Measurements from ENCODE around the gene MAPKAPK2.

MAPKAPK2 gene

GRCh38 chr1:206722751-206723461 lies 38.2 kb downstream of the MAPKAPK2 start:
- DNase-seq (ENCODE audit: low spot score), result no peak

DNA sequence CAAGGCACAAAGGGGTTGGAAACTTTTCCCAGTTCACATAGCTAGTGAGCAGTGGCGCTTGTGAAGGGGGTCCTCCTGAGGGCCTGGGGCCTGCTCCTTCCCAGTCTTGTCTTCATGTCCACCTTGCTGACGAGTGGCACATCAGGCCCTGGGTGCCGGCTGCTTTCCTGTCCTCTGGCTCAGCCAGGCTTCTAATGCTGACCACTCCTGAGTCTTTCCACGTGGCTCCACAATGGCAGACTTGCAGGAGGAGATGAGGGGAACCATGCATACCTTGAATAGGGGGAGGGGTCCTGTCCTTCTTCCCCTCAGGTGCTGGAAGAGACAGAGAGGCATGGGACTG lies 38.7 kb downstream of the MAPKAPK2 start:
- no peak for DNase-seq (ENCODE audit: low spot score)

GRCh38 chr1:206723805-206724472 lies 39.2 kb downstream of the MAPKAPK2 start:
- peak; percentile 81 for DNase-seq (ENCODE audit: low spot score)

GRCh38 chr1:206725109-206725963 lies 40.6 kb downstream of the MAPKAPK2 start:
- DNase-seq (ENCODE audit: low spot score), result peak; percentile 67

GRCh38 chr1:206727981-206728696 lies 43.4 kb downstream of the MAPKAPK2 start:
- no peak for DNase-seq (ENCODE audit: low spot score)

DNA sequence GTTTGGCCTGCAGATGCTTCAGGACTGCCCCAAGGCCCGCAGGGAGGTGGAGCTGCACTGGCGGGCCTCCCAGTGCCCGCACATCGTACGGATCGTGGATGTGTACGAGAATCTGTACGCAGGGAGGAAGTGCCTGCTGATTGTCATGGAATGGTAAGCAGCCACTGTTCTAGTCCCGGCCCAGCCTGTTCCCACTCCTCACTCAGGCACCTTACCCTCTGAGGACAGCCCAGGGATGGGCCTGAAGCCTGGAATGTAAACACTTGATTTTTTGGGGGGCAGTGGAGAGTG lies 43.9 kb downstream of the MAPKAPK2 start:
- DNase-seq (ENCODE audit: low spot score), result no peak

- DNase-seq (ENCODE audit: low spot score), result no peak
Measured at GRCh38 chr1:206729050-206729449, 44.3 kb downstream of the MAPKAPK2 start.

GRCh38 chr1:206729507-206729906 lies 44.8 kb downstream of the MAPKAPK2 start:
- DNase-seq (ENCODE audit: low spot score), result no peak

GRCh38 chr1:206732508-206732907 lies 47.8 kb downstream of the MAPKAPK2 start:
- no peak for DNase-seq (ENCODE audit: low spot score)

DNA sequence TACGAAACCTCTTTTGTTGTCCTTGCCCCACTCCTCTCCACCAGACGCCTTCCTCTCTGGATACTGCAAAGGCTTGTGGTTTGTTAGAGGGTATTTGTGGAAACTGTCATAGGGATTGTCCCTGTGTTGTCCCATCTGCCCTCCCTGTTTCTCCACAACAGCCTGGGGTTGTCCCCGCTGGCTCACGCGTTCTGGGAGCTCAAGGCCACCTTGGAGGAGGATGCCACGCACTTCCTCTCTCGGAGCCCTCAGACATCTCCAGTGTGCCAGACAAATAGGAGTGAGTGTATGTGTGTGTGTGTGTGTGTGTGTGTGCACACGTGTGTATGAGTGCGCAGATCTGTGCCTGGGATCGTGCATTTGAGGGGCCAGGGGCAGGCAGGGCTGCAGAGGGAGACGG lies 48.3 kb downstream of the MAPKAPK2 start:
- DNase-seq (ENCODE audit: low spot score), result no peak

DNA sequence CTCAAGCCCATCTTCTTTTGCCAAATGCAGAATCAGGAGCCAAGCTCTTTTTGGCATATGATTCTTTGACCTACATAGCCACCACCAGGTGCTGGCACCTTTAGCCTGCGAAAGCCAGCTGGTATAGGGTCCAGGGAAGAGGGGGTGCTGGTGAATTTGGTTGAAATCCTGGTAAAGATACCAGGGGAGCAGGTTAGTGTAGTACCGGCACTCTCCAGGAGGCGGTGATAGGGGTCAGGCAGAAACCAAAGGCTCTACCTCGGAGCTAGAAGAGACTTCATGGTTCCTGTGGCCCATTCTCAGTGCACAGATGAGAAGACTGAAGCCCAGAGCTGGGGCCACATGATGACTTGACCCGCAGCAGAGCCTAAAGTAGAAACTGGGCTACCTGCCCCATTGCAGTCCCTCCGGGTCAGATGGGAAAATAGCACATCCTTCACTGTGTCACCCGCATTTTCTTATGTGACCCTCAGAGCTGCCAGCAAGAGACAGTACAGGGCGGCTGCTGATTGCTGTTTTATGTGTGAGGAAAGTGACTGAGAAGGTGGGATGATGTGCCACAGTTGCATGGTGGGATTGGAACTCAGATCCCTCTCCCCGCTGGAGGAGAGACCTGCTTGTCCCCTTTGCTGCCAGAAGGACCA lies 49.9 kb downstream of the MAPKAPK2 start:
- DNase-seq (ENCODE audit: low spot score), result peak; percentile 74

GRCh38 chr1:206735553-206736031 lies 50.9 kb downstream of the MAPKAPK2 start:
- no peak for DNase-seq (ENCODE audit: low spot score)

GRCh38 chr1:206736878-206737728 lies 52.4 kb downstream of the MAPKAPK2 start:
- DNase-seq (ENCODE audit: low spot score), result no peak

GRCh38 chr1:206737729-206738201 lies 53.1 kb downstream of the MAPKAPK2 start:
- DNase-seq (ENCODE audit: low spot score), result no peak

GRCh38 chr1:206738370-206739366 lies 54.0 kb downstream of the MAPKAPK2 start:
- DNase-seq (ENCODE audit: low spot score), result peak; percentile 39

DNA sequence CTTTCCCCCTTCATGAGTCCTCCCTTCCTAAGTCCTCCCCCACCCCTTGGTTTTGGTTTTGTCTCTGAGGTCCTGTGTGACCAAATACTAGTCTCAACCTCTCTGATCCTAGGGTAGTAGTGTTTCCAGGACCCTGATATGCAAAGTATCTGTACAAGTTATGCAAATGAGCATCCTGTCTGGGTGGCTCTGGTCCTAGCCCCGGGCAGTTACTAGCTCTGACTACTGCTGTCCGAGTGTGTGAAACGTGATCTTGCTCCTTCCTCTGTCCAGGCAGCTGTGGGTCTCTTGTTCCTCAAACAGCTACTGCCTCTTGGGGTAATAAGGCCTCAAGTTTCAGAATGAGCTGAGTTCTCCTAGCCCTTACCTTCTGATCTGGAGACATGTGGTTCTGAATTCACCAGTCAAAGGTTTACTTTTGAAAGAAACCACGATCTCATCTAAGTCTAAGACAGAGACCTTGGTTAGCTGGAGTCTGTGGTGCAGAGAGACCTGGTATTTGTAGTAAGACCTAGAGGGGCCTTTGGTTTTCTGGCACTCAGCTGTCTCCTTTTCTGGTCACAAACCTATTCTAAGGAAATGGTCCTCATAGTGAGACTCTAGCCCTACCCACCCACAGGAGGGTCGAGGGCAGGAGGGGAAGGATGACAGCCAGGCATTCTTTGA lies 54.8 kb downstream of the MAPKAPK2 start:
- DNase-seq (ENCODE audit: low spot score), result no peak

DNA sequence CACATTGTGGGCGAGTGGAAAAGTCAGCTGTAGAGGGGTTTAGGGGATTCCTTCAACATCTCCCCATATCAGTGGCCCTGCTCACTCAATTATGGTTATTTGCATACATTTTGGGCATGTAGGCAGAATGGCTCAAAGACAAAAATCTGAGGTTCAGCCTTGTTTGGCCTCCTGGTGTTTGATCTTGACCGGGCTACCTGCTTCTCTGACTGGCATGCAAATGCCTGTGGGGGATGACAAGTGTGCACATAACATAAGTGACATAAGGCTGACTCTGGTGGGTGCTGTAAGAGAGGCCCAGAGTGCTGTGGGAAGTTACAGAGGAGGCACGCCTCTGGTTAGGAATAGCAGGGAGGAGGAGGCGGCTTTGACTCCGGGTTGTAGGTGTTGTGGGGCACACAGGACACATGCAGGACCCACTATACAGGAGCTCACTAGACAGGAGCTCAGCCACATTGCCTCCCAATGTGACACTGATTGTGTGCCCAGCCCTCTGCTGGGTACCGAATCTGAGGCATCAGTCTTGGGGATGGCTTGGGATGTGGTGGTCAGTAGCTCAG lies 56.5 kb downstream of the MAPKAPK2 start:
- DNase-seq (ENCODE audit: low spot score), result no peak

DNA sequence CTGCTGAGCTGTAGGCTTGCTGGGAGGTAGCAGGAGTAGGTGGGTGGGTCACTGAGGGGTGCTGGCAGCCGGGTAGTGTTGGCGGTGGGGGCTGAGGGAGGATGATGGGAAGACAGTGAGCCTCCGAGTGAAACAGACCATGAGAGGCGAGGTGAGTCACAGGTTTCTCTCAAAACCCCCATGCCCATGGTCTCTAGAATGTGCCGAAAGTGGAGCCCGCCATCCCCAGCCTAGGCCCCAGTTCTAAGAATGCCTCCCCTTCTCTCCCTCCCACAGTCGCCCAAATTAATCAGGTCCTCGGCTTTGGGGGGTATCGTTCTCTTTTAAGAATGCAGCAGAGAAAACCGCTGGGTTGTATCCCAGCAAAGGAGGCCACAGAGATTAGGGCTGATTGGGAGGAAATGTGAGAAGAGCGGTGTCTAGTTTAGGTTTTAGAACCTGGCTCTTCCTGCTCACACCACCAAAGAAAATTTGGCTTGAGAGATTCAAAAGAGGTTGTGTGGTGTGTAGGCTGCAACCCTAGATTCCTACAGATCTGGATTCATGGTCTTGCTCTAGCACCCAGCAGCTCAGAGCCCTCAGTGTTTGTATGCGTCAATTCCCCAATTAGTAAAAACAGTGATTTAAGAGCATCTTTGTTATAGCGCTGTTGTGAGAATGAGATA lies 58.1 kb downstream of the MAPKAPK2 start:
- no peak for DNase-seq (ENCODE audit: low spot score)

Measured in GM03348 (cell line).